NB4 (cell line): ENCODE measurements around the gene AKT1.

Experiments used
- CTCF ChIP-seq: IDR thresholded peaks from one replicate; pipeline ENCODE4 v1.5.1; 2012; ENCODE audit warnings: low read depth, low read length
- MYC ChIP-seq: IDR thresholded peaks from 2 replicates; pipeline ENCODE4 v1.6.1; 2011; ENCODE audit warnings: low read depth, low read length
- POLR2A ChIP-seq: IDR thresholded peaks from 2 replicates; pipeline ENCODE4 v1.6.1; 2011; ENCODE audit warnings: mild to moderate bottlenecking; ENCODE audit not compliant: insufficient read length; ENCODE audit errors: extremely low read depth

- TF ChIP-seq CTCF (no peak), POLR2A (no peak), MYC (no peak)
Measured at GRCh38 chr14:104743461-104744380, 51.8 kb downstream of the AKT1 start.
